ENCODE results near the gene ITGA4.
"Not testable (repeated sequence)": the region's sequence is repeated elsewhere in the genome, so short reads cannot be mapped to it uniquely, and the experiment has no call there.

Gene ITGA4

GRCh38 chr2:181441670-181442069 lies 15.5 kb upstream of the ITGA4 start:
- Mint-ChIP-seq H3K4me1 (ENCODE audit: low read depth) (peaks cover 59% of the 10 kb centered on the region), H3K4me3 (no peak overlapping the region), H3K9me3 (no peaks in the 10 kb centered on the region), H3K36me3 (ENCODE audit: low read depth) (peaks cover 5% of the 10 kb centered on the region), H3K27ac (no peak overlapping the region), H3K27me3 (ENCODE audit: low read depth) (no peaks in the 10 kb centered on the region)
- DNase-seq (ENCODE audit: low spot score), result no peak

GRCh38 chr2:181444654-181445053 lies 12.5 kb upstream of the ITGA4 start:
- Mint-ChIP-seq H3K4me1 (ENCODE audit: low read depth) (peaks cover 51% of the 10 kb centered on the region), H3K9me3 (peaks cover 8% of the 10 kb centered on the region), H3K36me3 (ENCODE audit: low read depth) (peaks cover 15% of the 10 kb centered on the region), H3K4me3 (peak overlapping the region; percentile 61), H3K27me3 (ENCODE audit: low read depth) (no peaks in the 10 kb centered on the region), H3K27ac (peak overlapping the region; percentile 33)
- DNase-seq (ENCODE audit: low spot score), result no peak

GRCh38 chr2:181446985-181447384 lies 10.2 kb upstream of the ITGA4 start:
- Mint-ChIP-seq H3K4me3 (peak overlapping the region; percentile 28), H3K27ac (peak overlapping the region; percentile 29), H3K36me3 (ENCODE audit: low read depth) (peaks cover 17% of the 10 kb centered on the region), H3K9me3 (peaks cover 8% of the 10 kb centered on the region), H3K27me3 (ENCODE audit: low read depth) (no peaks in the 10 kb centered on the region), H3K4me1 (ENCODE audit: low read depth) (peaks cover 38% of the 10 kb centered on the region)
- DNase-seq (ENCODE audit: low spot score), result no peak

- H3K4me3 Mint-ChIP-seq; H3K27me3 Mint-ChIP-seq (ENCODE audit: low read depth); H3K9me3 Mint-ChIP-seq; H3K27ac Mint-ChIP-seq; DNase-seq (ENCODE audit: low spot score): not testable (repeated sequence)
- H3K36me3 Mint-ChIP-seq (ENCODE audit: low read depth), result peaks cover 20% of the 10 kb centered on the region
- peaks cover 46% of the 10 kb centered on the region for H3K4me1 Mint-ChIP-seq (ENCODE audit: low read depth)
Observed at GRCh38 chr2:181449278-181449677, 7.9 kb upstream of the ITGA4 start.

- peak overlapping the region; percentile 84 for H3K4me3 Mint-ChIP-seq
- no peaks in the 10 kb centered on the region for H3K27me3 Mint-ChIP-seq (ENCODE audit: low read depth)
- H3K4me1 Mint-ChIP-seq (ENCODE audit: low read depth), result peaks cover 43% of the 10 kb centered on the region
- no peaks in the 10 kb centered on the region for H3K9me3 Mint-ChIP-seq
- H3K27ac Mint-ChIP-seq, result peak overlapping the region; percentile 93
- peak; percentile 54 for DNase-seq (ENCODE audit: low spot score)
- H3K36me3 Mint-ChIP-seq (ENCODE audit: low read depth), result peaks cover 29% of the 10 kb centered on the region
Observed at GRCh38 chr2:181454686-181455450, 2.3 kb upstream of the ITGA4 start.

- H3K27ac Mint-ChIP-seq, result peak overlapping the region; percentile 93
- no peaks in the 10 kb centered on the region for H3K9me3 Mint-ChIP-seq
- H3K27me3 Mint-ChIP-seq (ENCODE audit: low read depth), result no peaks in the 10 kb centered on the region
- H3K4me1 Mint-ChIP-seq (ENCODE audit: low read depth), result peaks cover 55% of the 10 kb centered on the region
- peak overlapping the region; percentile 84 for H3K4me3 Mint-ChIP-seq
- peaks cover 43% of the 10 kb centered on the region for H3K36me3 Mint-ChIP-seq (ENCODE audit: low read depth)
- DNase-seq (ENCODE audit: low spot score), result peak; percentile 74
Observed at GRCh38 chr2:181456660-181457120, 496 bp upstream of the ITGA4 start.

GRCh38 chr2:181457741-181458425 lies 697 bp downstream of the ITGA4 start:
- H3K9me3 Mint-ChIP-seq, result no peaks in the 10 kb centered on the region
- H3K27me3 Mint-ChIP-seq (ENCODE audit: low read depth), result no peaks in the 10 kb centered on the region
- peak; percentile 59 for DNase-seq (ENCODE audit: low spot score)
- H3K4me3 Mint-ChIP-seq, result peak overlapping the region; percentile 92
- peaks cover 52% of the 10 kb centered on the region for H3K36me3 Mint-ChIP-seq (ENCODE audit: low read depth)
- H3K4me1 Mint-ChIP-seq (ENCODE audit: low read depth), result peaks cover 55% of the 10 kb centered on the region
- peak overlapping the region; percentile 93 for H3K27ac Mint-ChIP-seq

GRCh38 chr2:181458871-181459270 lies 1.7 kb downstream of the ITGA4 start:
- DNase-seq (ENCODE audit: low spot score), result no peak
- H3K9me3 Mint-ChIP-seq, result no peaks in the 10 kb centered on the region
- H3K36me3 Mint-ChIP-seq (ENCODE audit: low read depth), result peaks cover 59% of the 10 kb centered on the region
- H3K27ac Mint-ChIP-seq, result peak overlapping the region; percentile 93
- H3K4me3 Mint-ChIP-seq, result peak overlapping the region; percentile 92
- no peaks in the 10 kb centered on the region for H3K27me3 Mint-ChIP-seq (ENCODE audit: low read depth)
- peaks cover 55% of the 10 kb centered on the region for H3K4me1 Mint-ChIP-seq (ENCODE audit: low read depth)

GRCh38 chr2:181459621-181460021 lies 2.4 kb downstream of the ITGA4 start:
- no peaks in the 10 kb centered on the region for H3K27me3 Mint-ChIP-seq (ENCODE audit: low read depth)
- H3K4me3 Mint-ChIP-seq, result peak overlapping the region; percentile 92
- H3K27ac Mint-ChIP-seq, result peak overlapping the region; percentile 93
- peaks cover 55% of the 10 kb centered on the region for H3K4me1 Mint-ChIP-seq (ENCODE audit: low read depth)
- H3K9me3 Mint-ChIP-seq, result no peaks in the 10 kb centered on the region
- no peak for DNase-seq (ENCODE audit: low spot score)
- peaks cover 66% of the 10 kb centered on the region for H3K36me3 Mint-ChIP-seq (ENCODE audit: low read depth)

GRCh38 chr2:181461056-181461997 lies 4.1 kb downstream of the ITGA4 start:
- no peaks in the 10 kb centered on the region for H3K9me3 Mint-ChIP-seq
- peaks cover 77% of the 10 kb centered on the region for H3K36me3 Mint-ChIP-seq (ENCODE audit: low read depth)
- peak overlapping the region; percentile 92 for H3K4me3 Mint-ChIP-seq
- H3K4me1 Mint-ChIP-seq (ENCODE audit: low read depth), result peaks cover 50% of the 10 kb centered on the region
- H3K27me3 Mint-ChIP-seq (ENCODE audit: low read depth), result no peaks in the 10 kb centered on the region
- DNase-seq (ENCODE audit: low spot score), result no peak
- peak overlapping the region; percentile 93 for H3K27ac Mint-ChIP-seq

GRCh38 chr2:181462033-181462432 lies 4.8 kb downstream of the ITGA4 start:
- peaks cover 78% of the 10 kb centered on the region for H3K36me3 Mint-ChIP-seq (ENCODE audit: low read depth)
- H3K9me3 Mint-ChIP-seq, result no peaks in the 10 kb centered on the region
- H3K4me3 Mint-ChIP-seq, result peak overlapping the region; percentile 72
- H3K27me3 Mint-ChIP-seq (ENCODE audit: low read depth), result no peaks in the 10 kb centered on the region
- H3K27ac Mint-ChIP-seq, result peak overlapping the region; percentile 47
- no peak for DNase-seq (ENCODE audit: low spot score)
- H3K4me1 Mint-ChIP-seq (ENCODE audit: low read depth), result peaks cover 48% of the 10 kb centered on the region

- peaks cover 63% of the 10 kb centered on the region for H3K4me1 Mint-ChIP-seq (ENCODE audit: low read depth)
- no peak for DNase-seq (ENCODE audit: low spot score)
- H3K27ac Mint-ChIP-seq, result peak overlapping the region; percentile 54
- H3K9me3 Mint-ChIP-seq, result no peaks in the 10 kb centered on the region
- peak overlapping the region; percentile 72 for H3K4me3 Mint-ChIP-seq
- H3K27me3 Mint-ChIP-seq (ENCODE audit: low read depth), result no peaks in the 10 kb centered on the region
- peaks cover 81% of the 10 kb centered on the region for H3K36me3 Mint-ChIP-seq (ENCODE audit: low read depth)
Observed at GRCh38 chr2:181463588-181463987, 6.4 kb downstream of the ITGA4 start.

GRCh38 chr2:181464966-181465365 lies 7.8 kb downstream of the ITGA4 start:
- peak overlapping the region; percentile 67 for H3K4me3 Mint-ChIP-seq
- no peak for DNase-seq (ENCODE audit: low spot score)
- H3K36me3 Mint-ChIP-seq (ENCODE audit: low read depth), result peaks cover 80% of the 10 kb centered on the region
- no peaks in the 10 kb centered on the region for H3K27me3 Mint-ChIP-seq (ENCODE audit: low read depth)
- peak overlapping the region; percentile 38 for H3K27ac Mint-ChIP-seq
- H3K4me1 Mint-ChIP-seq (ENCODE audit: low read depth), result peaks cover 68% of the 10 kb centered on the region
- no peaks in the 10 kb centered on the region for H3K9me3 Mint-ChIP-seq
